NB4 (cell line): ENCODE results near the gene AGAP1.

ENCODE experiments used
- CTCF ChIP-seq: IDR thresholded peaks from one replicate; pipeline ENCODE4 v1.5.1; 2012; ENCODE audit warnings: low read depth, low read length
- MAX ChIP-seq: IDR thresholded peaks from 2 replicates; pipeline ENCODE4 v1.6.1; 2011; ENCODE audit warnings: low read depth, low read length
- POLR2A ChIP-seq: IDR thresholded peaks from 2 replicates; pipeline ENCODE4 v1.6.1; 2011; ENCODE audit warnings: mild to moderate bottlenecking; ENCODE audit not compliant: insufficient read length; ENCODE audit errors: extremely low read depth

- TF ChIP-seq CTCF = no peak
- TF ChIP-seq MAX = no peak
- TF ChIP-seq POLR2A = no peak
Measured at GRCh38 chr2:235996419-235996818, 502.6 kb downstream of the AGAP1 start.
